ENCODE measurements around the gene SREK1IP1.

- TF ChIP-seq CTCF (IDR thresholded peaks at IDR 0.05) (peak; percentile 32 to 86 (median 78)), POLR2A (IDR thresholded peaks at IDR 0.05) (no peak)
These were observed 16.0 kb upstream of the SREK1IP1 start for GRCh38 chr5:64784451-64785025.

Measured in body of pancreas (tissue), 4 donors.